ENCODE measurements around the gene NKX1-2.
"Not testable (repeated sequence)": the region's sequence is repeated elsewhere in the genome, so short reads cannot be mapped to it uniquely, and the experiment has no call there.

NKX1-2 gene

DNA sequence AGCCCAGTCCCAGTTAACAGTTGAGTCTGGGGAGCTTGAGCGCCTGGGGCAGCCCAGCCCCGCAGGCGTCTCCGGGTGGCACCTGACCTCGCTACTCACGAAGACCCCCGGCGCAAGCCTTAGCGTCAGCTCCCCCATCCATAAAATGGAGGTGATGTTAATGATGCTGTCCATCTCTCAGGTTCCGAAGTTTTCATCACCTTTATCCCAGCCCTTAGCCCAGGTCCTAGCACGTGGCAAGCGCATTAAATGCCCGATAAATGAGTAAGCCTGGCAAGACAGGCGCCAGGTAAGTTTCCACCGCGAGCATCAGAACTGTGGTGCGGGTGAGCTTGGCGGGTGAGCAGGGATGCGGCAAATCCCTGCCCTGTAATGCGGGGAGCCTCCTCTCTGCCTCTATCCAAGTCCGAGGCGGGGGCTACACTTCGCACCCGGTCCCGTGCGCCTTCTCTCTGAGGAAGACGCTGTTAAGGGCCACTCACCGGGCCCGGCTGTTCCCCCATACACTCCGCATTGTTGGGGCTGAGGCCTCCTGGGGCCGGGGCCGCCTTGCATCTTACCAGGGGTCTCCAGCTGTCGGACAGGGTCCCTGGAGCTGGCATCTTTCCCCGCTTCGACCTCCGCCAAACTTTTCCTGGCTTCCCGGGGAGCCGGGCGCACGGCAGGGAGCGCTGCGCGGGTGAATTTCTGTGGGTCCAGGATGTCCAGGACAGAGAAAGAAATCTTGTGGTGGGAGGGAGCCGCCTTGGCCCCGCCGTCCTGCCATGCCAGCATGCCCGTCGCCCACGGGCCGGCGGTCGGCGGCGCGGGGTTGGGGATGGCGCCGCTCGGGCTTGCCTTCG is 444 bp downstream of the NKX1-2 start:
- no peak for DNase-seq (ENCODE audit: low spot score)

DNA sequence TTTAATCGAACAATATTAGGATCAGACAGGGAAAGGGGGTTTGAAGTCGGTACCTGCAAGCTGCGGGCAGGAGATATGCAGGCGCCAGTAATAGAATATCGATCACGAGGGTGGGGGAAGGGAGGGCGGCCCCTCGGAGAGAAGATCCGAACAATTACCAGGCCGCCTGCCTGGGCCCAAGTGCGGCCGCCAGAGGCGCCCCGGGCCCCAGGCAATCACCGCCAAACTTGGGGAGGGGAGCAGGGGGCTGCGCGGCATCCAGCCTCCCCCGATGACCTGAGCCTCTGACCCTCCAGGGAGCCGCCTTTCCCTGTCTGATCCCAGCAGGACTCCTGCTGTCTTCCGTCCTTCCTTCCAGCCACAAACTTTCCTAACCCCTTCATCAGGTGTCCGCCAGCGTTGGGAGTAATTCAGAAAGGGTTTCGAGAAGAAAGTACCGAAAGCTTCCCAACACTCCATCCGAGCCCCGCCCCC is 1.1 kb downstream of the NKX1-2 start:
- DNase-seq (ENCODE audit: low spot score): no peak

DNA sequence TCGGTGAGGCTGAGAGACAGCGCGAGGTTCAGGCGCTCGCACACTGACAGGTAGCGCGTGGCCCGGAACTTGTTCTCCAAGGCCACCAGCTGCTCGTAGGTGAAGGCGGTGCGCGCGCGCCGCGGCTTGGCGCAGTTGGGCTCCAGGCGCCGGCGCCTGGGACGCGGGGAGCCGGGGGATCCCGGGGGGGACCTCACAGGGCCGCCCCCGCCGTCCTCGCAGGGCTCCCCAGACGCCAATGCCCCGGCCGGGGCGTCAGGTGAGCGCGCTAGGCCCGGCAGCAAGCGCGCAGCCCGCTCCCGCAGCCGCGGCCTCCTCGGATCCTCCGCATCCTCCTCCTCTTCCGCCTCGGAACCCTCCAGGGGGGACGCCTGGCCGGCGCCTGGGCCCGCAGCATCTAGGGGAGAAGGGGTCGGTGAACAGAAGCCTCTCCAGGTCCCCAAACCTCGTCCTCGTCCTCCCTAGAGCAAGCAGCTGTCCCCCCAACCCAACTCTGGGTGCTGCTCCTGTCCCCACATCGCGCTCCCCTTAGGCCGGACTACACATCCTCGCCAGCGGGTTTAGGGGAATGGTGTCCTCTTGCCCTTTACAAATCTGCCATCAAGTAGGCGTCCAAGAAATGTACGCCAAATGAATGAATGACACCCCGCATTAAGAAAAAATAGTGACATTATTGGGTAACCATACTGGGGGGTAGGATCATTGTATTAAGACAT is 1.9 kb downstream of the NKX1-2 start:
- DNase-seq (ENCODE audit: low spot score): no peak

- no peak for DNase-seq (ENCODE audit: low spot score)
Measured at GRCh38 chr10:124446830-124447750, 2.7 kb downstream of the NKX1-2 start.

- DNase-seq (ENCODE audit: low spot score): not testable (repeated sequence)
Measured at GRCh38 chr10:124441694-124442093, 8.1 kb downstream of the NKX1-2 start.

DNA sequence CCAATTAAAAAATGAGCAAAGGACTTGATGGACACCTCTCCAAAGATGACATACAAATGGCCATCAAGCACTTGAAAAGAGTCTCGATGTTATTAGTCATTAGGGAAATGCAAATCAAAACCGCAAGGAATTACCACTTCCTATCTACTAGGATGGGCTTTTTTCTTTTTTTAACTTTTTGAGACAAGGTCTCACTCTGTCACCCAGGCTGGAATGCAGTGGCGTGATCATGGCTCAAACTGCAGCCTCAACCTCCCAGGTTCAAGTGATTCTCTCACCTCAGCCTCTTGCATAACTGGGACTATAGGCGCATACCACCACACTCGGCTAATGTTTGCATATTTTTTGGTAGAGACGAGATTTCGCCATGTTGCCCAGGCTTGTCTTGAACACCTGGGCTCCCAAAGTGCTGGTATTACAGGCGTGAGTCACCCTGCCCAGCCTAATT is 13.6 kb downstream of the NKX1-2 start:
- DNase-seq (ENCODE audit: low spot score): no peak

DNA sequence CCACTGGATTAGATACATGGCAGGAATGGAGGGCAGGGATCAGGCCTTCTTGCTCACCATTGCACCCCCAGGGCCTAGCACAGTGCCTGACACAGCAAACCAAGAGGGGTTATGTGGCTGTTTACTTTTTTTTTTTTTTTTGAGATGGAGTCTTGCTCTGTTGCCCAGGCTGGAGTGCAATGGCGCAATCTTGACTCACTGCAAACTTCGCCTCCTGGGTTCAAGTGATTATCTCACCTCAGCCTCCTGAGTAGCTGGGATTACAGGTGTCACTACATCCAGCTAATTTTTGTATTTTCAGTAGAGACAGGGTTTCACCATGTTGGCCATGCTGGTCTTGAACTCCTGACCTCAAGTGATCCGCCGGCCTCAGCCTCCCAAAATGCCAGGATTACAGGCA is 14.2 kb downstream of the NKX1-2 start:
- not testable (repeated sequence) for DNase-seq (ENCODE audit: low spot score)

- no peak for DNase-seq (ENCODE audit: low spot score)
Measured at GRCh38 chr10:124433461-124433860, 16.4 kb downstream of the NKX1-2 start.

DNA sequence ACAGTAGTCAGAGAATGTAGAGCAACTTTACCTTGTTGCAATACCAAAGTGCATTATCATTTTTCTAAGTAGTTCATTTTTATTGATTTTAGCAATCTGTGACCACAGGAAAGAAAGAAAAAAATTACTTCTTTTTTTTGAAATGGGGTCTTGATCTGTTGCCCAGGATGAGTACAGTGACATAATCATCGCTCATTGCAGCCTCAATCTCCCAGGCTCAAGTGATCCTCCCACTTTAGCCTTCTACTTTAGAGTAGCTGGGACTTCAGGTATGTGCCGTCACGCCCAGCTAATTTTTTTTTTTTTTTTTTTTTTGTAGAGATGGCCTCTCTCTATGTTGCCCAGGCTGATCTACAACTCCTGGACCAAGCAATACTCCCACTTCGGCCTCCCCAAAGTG is 19.8 kb downstream of the NKX1-2 start:
- no peak for DNase-seq (ENCODE audit: low spot score)

- DNase-seq (ENCODE audit: low spot score): no peak
Measured at GRCh38 chr10:124429576-124429975, 20.3 kb downstream of the NKX1-2 start.

DNA sequence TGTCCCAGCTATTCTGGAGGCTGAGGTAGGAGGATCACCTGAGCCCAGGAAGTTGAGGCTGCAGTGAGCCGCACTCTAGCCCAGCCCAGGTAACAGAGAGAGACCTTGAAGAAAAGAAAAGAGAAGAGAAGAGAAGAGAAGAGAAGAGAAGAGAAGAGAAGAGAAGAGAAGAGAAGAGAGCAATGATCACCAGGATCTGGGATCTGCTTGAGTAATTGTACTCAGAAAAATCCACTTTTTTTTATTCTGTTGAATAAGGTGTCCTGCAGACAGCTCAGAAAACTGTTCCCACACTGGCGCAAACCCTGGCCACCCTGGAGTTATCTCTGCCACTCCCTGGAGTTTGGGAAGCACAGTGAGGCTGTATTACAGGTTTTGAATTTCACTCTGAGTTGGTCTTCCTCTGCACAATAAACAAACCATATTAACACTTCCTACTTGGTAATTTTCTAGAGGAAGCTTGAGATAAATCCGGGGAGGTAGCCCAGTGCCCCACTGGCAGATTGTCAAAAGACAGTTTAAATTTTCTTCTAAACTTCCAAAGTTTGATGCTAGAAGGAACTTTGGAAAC is 21.5 kb downstream of the NKX1-2 start:
- DNase-seq (ENCODE audit: low spot score): no peak

- no peak for DNase-seq (ENCODE audit: low spot score)
Measured at GRCh38 chr10:124425227-124425962, 24.4 kb downstream of the NKX1-2 start.

DNA sequence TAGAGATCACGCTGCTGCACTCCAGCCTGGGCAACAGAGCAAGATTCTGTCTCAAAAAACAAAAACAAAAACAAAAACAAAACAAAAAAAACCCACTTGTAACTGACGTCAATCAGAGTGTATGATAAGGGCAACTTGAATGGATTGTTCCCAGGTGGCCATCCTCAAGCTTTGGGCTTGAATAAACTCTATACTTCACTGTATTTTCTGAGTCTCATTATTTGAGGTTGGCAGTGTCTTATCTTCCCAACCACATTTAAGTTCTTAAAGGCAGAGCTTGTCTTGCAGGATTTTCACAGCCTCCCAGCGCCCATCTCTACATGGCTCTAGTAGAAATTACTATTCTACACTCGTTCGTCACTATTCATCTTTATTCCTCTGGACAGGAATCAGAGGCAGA is 26.0 kb downstream of the NKX1-2 start:
- DNase-seq (ENCODE audit: low spot score): no peak

- no peak for DNase-seq (ENCODE audit: low spot score)
Measured at GRCh38 chr10:124422742-124423141, 27.1 kb downstream of the NKX1-2 start.

GRCh38 chr10:124420254-124420653 is 29.6 kb downstream of the NKX1-2 start:
- DNase-seq (ENCODE audit: low spot score): no peak

GRCh38 chr10:124419635-124420034 is 30.2 kb downstream of the NKX1-2 start:
- no peak for DNase-seq (ENCODE audit: low spot score)

- peak; percentile 95 for DNase-seq (ENCODE audit: low spot score)
Measured at GRCh38 chr10:124418726-124419501, 30.9 kb downstream of the NKX1-2 start, which contains the start of gene OAT. Gene OAT, minus strand, starts transcription at chr10:124418923. Its CDS starts 6,752 bp downstream, at chr10:124412171.

DNA sequence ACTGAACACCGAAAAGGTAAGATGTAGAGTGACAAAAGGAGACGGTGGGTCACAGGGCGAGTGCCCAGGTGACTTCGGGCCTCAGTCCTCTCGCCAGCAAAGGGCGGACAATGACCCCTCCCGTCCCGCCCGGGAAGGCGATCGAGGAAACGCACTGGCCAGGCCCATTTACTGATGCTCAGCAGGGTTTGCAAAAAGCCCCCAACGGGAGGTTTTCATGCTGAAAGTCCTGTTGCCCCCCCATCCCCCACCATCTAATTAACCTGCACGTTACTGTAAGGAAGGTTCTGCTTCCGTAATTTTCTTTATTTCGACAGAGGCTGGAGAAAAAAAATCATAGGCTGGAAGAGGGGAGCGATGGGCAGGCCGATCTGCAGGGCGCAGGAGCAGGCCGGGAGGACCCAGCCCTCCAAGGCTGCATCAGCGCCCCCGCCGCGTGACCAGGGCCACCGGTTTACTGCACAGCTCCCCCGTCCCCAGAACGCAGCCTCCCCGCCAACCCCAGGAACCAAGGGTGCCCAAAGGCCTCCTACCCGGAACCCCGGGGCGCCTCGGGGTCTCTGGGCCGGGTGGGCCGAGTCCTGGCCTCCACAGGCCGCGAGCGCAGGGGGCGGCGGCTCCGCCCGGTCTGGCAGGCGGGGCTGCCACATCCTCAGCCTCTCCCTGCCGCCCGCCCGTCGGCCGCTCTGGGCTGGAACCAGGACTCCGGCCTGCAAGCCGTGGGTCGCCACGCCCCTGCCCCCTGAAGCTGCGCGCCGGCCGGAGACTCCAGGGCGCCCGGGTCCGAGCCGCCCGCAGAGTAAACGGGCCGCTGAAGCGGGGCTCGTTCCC is 31.7 kb downstream of the NKX1-2 start:
- peak; percentile 30 for DNase-seq (ENCODE audit: low spot score)

- DNase-seq (ENCODE audit: low spot score): no peak
Measured at GRCh38 chr10:124416733-124417132, 33.1 kb downstream of the NKX1-2 start.

Measured in CD4-positive, alpha-beta T cell treated with Interleukin-15 for 4 hours (primary cell).